PC-3 (cell line): ENCODE measurements around the gene IER2. TPM values are rescaled to one million over a fixed set of nuclear protein-coding genes. Genes with fewer than 3 reads are reported as not detected.

ENCODE experiments used
- ATAC-seq: fragments of 200-7000 bp; cut with Tn5 transposase; 2 replicates; pipeline ENCODE4 v1.9.1; 2020; ENCODE audit warnings: mild to moderate bottlenecking, moderate library complexity
- BruUV-seq: library from RNA; stranded (reverse); fragments of 400-500 nt; replicated peaks from 2 replicates; lab custom pipeline; 2021; lab: Mats Ljungman, UMichigan
- CTCF ChIA-PET: fragments of 300-600 bp; sonication (Branson Sonifier 250); formaldehyde crosslinking; loops from one replicate; lab custom pipeline; 2022; ENCODE audit warnings: antibody characterized with exemption; lab: Charles Lee
- POLR2A ChIA-PET: fragments of 300-600 bp; sonication (Branson Sonifier 250); formaldehyde crosslinking; loops from one replicate; lab custom pipeline; 2022; ENCODE audit warnings: antibody characterized with exemption; ENCODE audit not compliant: unreplicated experiment; lab: Charles Lee
- DNase-seq: peaks from one replicate; pipeline ENCODE4 v3.0.0-alpha.2; 2015
- H2AFZ ChIP-seq: fragments of 300-600 bp; sonication (generic); 2 replicates; pipeline ENCODE4 v1.6.0; 2016; ENCODE audit warnings: antibody characterized with exemption, low read length
- H3F3A ChIP-seq: fragments of 300-600 bp; sonication (generic); one replicate; pipeline ENCODE4 v1.6.0; 2017; ENCODE audit warnings: antibody characterized with exemption, low read length, control low read depth, mild to moderate bottlenecking; ENCODE audit not compliant: unreplicated experiment
- H3K27ac ChIP-seq: fragments of 300-600 bp; sonication (generic); 2 replicates; pipeline ENCODE4 v1.5.1; 2016; ENCODE audit warnings: mild to moderate bottlenecking, low read length
- H3K27me3 ChIP-seq: fragments of 300-600 bp; sonication (generic); 2 replicates; pipeline ENCODE4 v1.6.1; 2016; ENCODE audit warnings: low read length, mixed read lengths
- H3K36me3 ChIP-seq: fragments of 300-600 bp; sonication (generic); 2 replicates; pipeline ENCODE4 v1.6.1; 2016; ENCODE audit warnings: low read depth, mixed run types, low read length, mixed read lengths
- H3K4me1 ChIP-seq: fragments of 300-600 bp; sonication (generic); 2 replicates; pipeline ENCODE4 v1.5.1; 2016; ENCODE audit warnings: low read length; ENCODE audit not compliant: insufficient read depth
- H3K4me2 ChIP-seq: fragments of 300-600 bp; sonication (generic); 2 replicates; pipeline ENCODE4 v1.6.0; 2016; ENCODE audit warnings: low read length
- H3K4me3 ChIP-seq: fragments of 300-600 bp; sonication (generic); 2 replicates; pipeline ENCODE4 v1.5.1; 2016; ENCODE audit warnings: mild to moderate bottlenecking, low read length, mixed read lengths
- H3K79me2 ChIP-seq: fragments of 300-600 bp; sonication (generic); 2 replicates; pipeline ENCODE4 v1.6.1; 2017; ENCODE audit warnings: low read length, mixed read lengths
- H3K9ac ChIP-seq: fragments of 300-600 bp; sonication (generic); 2 replicates; pipeline ENCODE4 v1.6.0; 2016; ENCODE audit warnings: mild to moderate bottlenecking, low read length
- H3K9me2 ChIP-seq: fragments of 300-600 bp; sonication (generic); replicated peaks from 2 replicates; pipeline ENCODE4 v1.6.1; 2016; ENCODE audit warnings: mixed run types, low read length, mixed read lengths
- H3K9me3 ChIP-seq: fragments of 300-600 bp; sonication (generic); 2 replicates; pipeline ENCODE4 v1.6.1; 2016; ENCODE audit warnings: low read length, mixed read lengths
- H4K20me1 ChIP-seq: fragments of 300-600 bp; sonication (generic); 2 replicates; pipeline ENCODE4 v1.6.1; 2016; ENCODE audit warnings: low read length, mixed read lengths
- CTCF ChIP-seq: fragments of 300-600 bp; sonication (generic); conservative IDR thresholded peaks from 2 replicates; pipeline ENCODE4 v1.5.1; 2017; ENCODE audit warnings: antibody characterized with exemption, low read depth, mild to moderate bottlenecking, low read length
- EZH2 ChIP-seq: fragments of 300-600 bp; sonication (generic); IDR thresholded peaks from one replicate; pipeline ENCODE4 v1.6.1; 2017; ENCODE audit warnings: antibody characterized with exemption, mild to moderate bottlenecking, low read length; ENCODE audit not compliant: unreplicated experiment
- EZH2phosphoT487 ChIP-seq: fragments of 300-600 bp; sonication (generic); IDR thresholded peaks from 2 replicates; pipeline ENCODE4 v1.6.1; 2018; ENCODE audit warnings: mild to moderate bottlenecking, antibody characterized with exemption, low read length, borderline replicate concordance
- intact Hi-C: fragments of 100-400 bp; cut with micrococcal nuclease; formaldehyde crosslinking; loops from 2 replicates; pipeline ENCODE4 v1.9.0; 2023
- total RNA-seq: library from RNA; depleted of rRNA; stranded (reverse); fragments of >200 nt; gene quantifications from 2 replicates; pipeline ENCODE4 v1.2.3, GENCODE V29; 2014

Gene IER2
- total RNA-seq, 1 experiment from 2014 or later, result 155 TPM

GRCh38 chr19:13152974-13153568, 2.9 kb downstream of the IER2 start:
- ATAC-seq (peak; percentile 16), DNase-seq (peak; percentile 98)
- H3K4me2 ChIP-seq, result peak overlapping the region; percentile 93
- H3K36me3 ChIP-seq, result peaks cover 14% of the 10 kb centered on the region
- peaks cover 64% of the 10 kb centered on the region for H3K79me2 ChIP-seq
- peak overlapping the region; percentile 91 for H3K27ac ChIP-seq
- no peaks in the 10 kb centered on the region for H3K27me3 ChIP-seq
- peaks cover 17% of the 10 kb centered on the region for H4K20me1 ChIP-seq
- H3K9me3 ChIP-seq, result no peaks in the 10 kb centered on the region
- H3K4me1 ChIP-seq, result peaks cover 25% of the 10 kb centered on the region
- H3F3A ChIP-seq, result peaks cover 13% of the 10 kb centered on the region
- peak overlapping the region; percentile 97 for H3K9ac ChIP-seq
- H3K9me2 ChIP-seq, result no peaks in the 10 kb centered on the region
- peak; percentile 41; the same call in 1 of the 2 replicates for TF ChIP-seq CTCF
- no peak for TF ChIP-seq EZH2phosphoT487
- no peak for TF ChIP-seq EZH2
- ChIA-PET POLR2A (interaction anchor here (0.6 to 1.7 kb wide), 4 partner anchors 14 to 595 kb away, joined by 3 to 16 read pairs (median 3); a partner anchor contains a TSS), CTCF (no interaction called here)
- no peak overlapping the region; the same call in 1 of the 2 replicates for H2AFZ ChIP-seq
- H3K4me3 ChIP-seq, result peak overlapping the region; percentile 93
- TSS peak; percentile 60 for BruUV-seq
- intact Hi-C loops, result loop anchor here (5.0 kb wide), 1 partner anchor 51 kb away; the partner anchor contains the start of gene LYL1

- H3K27ac ChIP-seq, result peak overlapping the region; percentile 91
- intact Hi-C loops, result loop anchor here (5.0 kb wide), 1 partner anchor 51 kb away; the partner anchor contains the start of gene LYL1
- peaks cover 22% of the 10 kb centered on the region for H3K4me1 ChIP-seq
- peak overlapping the region; percentile 97 for H3K9ac ChIP-seq
- peak overlapping the region; percentile 93 for H3K4me3 ChIP-seq
- no peak; the same call in 1 of the 2 replicates for TF ChIP-seq CTCF
- TF ChIP-seq EZH2, result no peak
- no peak for TF ChIP-seq EZH2phosphoT487
- ChIA-PET CTCF (interaction anchor here (0.5 kb wide), 1 partner anchor 394 kb away, joined by 3 read pairs; no protein-coding TSS in a partner anchor), POLR2A (interaction anchor here (0.6 to 1.7 kb wide), 3 partner anchors 10 to 499 kb away, joined by 3 to 16 read pairs (median 4); no protein-coding TSS in a partner anchor)
- H3F3A ChIP-seq, result peaks cover 13% of the 10 kb centered on the region
- peak overlapping the region; percentile 93 for H3K4me2 ChIP-seq
- DNase-seq (peak; percentile 35), ATAC-seq (no peak)
- peaks cover 17% of the 10 kb centered on the region for H4K20me1 ChIP-seq
- H3K36me3 ChIP-seq, result peaks cover 14% of the 10 kb centered on the region
- H3K27me3 ChIP-seq, result no peaks in the 10 kb centered on the region
- peaks cover 60% of the 10 kb centered on the region for H3K79me2 ChIP-seq
- no peaks in the 10 kb centered on the region for H3K9me2 ChIP-seq
- H3K9me3 ChIP-seq, result no peaks in the 10 kb centered on the region
- TSS peak; percentile 46 for BruUV-seq
- no peak overlapping the region for H2AFZ ChIP-seq
Measured at GRCh38 chr19:13153569-13154240, 3.5 kb downstream of the IER2 start.
